Subcutaneous adipose tissue (tissue), 4 donors: Measurements from ENCODE around the gene PROM2. TPM values are rescaled to one million over a fixed set of nuclear protein-coding genes. Genes with fewer than 3 reads are reported as not detected.

Source experiments
- CTCF ChIP-seq: fragments of 450-650 bp; IDR thresholded peaks from one replicate; pipeline ENCODE4 v1.5.1; 2016; ENCODE audit warnings: low read depth, mild to moderate bottlenecking, control low read depth, antibody characterized with exemption, moderate library complexity
- total RNA-seq, 4 donors: library from RNA; depleted of rRNA; stranded (reverse); fragments of >200 nt; gene quantifications; one replicate each; pipeline ENCODE4 v1.1.0, GENCODE V29; 2016

PROM2 gene
- total RNA-seq, 4 donors from 2014 or later = 0.44 to 1.3 (median 0.84) TPM

- TF ChIP-seq CTCF = no peak
Measured at GRCh38 chr2:95320344-95320712, 46.1 kb downstream of the PROM2 start.

GRCh38 chr2:95320986-95321767 is 46.9 kb downstream of the PROM2 start:
- TF ChIP-seq CTCF = no peak

- TF ChIP-seq CTCF = no peak
Measured at GRCh38 chr2:95323347-95324155, 49.3 kb downstream of the PROM2 start.

GRCh38 chr2:95325026-95325425 is 50.8 kb downstream of the PROM2 start:
- TF ChIP-seq CTCF = no peak

GRCh38 chr2:95325590-95326432 is 51.6 kb downstream of the PROM2 start:
- TF ChIP-seq CTCF = no peak

GRCh38 chr2:95326433-95327140 is 52.3 kb downstream of the PROM2 start:
- no peak for TF ChIP-seq CTCF
